SU-DHL-6 (cell line): Measurements from ENCODE around the gene TXNRD1.

Source experiments
- EZH2phosphoT487 ChIP-seq: fragments of 200-600 bp; sonication (generic), shearing (Covaris generic); conservative IDR thresholded peaks from 2 replicates; pipeline ENCODE4 v1.6.1; 2018; ENCODE audit warnings: mild to moderate bottlenecking, antibody characterized with exemption, low read length, moderate library complexity, mixed read lengths
- TF ChIP-seq, protein P1 (sequence below): fragments of 200-600 bp; sonication (generic); IDR thresholded peaks from one replicate; pipeline ENCODE4 v1.5.1; 2017; ENCODE audit warnings: antibody characterized with exemption, mild to moderate bottlenecking, low read length, moderate library complexity; ENCODE audit not compliant: insufficient read depth, poor library complexity, severe bottlenecking

DNA sequence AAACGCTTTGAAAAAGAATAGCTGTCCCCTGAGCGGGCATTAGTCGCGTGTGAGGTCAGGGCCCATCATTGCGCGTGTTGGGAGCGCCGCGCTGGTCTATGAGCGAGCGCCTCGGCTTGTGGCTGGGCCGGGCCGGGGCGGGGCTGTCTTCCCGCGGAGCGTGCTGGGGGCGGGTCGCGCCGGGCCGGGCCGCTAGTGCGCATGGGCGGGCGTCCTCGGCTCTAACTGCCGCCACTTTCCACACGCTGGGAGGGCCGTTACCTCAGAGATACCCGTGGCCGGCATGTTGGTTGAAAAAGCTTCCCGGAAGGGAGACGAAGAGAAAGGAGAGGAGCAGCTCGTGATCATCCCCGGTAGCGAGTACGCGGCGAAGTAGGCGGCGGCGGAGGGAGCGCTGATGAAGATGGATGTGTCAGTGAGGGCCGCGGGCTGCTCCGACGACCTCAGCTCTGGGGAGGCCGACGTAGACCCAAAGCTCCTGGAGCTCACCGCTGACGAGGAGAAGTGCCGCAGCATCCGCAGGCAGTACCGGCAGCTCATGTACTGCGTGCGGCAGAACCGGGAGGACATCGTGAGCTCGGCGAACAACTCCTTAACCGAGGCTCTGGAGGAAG is 88.1 kb downstream of the TXNRD1 start, which contains the start of gene EID3:
- TF ChIP-seq, protein P1, sequence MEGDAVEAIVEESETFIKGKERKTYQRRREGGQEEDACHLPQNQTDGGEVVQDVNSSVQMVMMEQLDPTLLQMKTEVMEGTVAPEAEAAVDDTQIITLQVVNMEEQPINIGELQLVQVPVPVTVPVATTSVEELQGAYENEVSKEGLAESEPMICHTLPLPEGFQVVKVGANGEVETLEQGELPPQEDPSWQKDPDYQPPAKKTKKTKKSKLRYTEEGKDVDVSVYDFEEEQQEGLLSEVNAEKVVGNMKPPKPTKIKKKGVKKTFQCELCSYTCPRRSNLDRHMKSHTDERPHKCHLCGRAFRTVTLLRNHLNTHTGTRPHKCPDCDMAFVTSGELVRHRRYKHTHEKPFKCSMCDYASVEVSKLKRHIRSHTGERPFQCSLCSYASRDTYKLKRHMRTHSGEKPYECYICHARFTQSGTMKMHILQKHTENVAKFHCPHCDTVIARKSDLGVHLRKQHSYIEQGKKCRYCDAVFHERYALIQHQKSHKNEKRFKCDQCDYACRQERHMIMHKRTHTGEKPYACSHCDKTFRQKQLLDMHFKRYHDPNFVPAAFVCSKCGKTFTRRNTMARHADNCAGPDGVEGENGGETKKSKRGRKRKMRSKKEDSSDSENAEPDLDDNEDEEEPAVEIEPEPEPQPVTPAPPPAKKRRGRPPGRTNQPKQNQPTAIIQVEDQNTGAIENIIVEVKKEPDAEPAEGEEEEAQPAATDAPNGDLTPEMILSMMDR, result no peak
- TF ChIP-seq EZH2phosphoT487, result no peak
